COR-L47 (cell line): ENCODE data around the gene RAB28.

ENCODE experiments used
- DNase-seq: peaks from one replicate; lab custom pipeline; 2025; lab: John Stamatoyannopoulos, UW

The RAB28 gene

DNA sequence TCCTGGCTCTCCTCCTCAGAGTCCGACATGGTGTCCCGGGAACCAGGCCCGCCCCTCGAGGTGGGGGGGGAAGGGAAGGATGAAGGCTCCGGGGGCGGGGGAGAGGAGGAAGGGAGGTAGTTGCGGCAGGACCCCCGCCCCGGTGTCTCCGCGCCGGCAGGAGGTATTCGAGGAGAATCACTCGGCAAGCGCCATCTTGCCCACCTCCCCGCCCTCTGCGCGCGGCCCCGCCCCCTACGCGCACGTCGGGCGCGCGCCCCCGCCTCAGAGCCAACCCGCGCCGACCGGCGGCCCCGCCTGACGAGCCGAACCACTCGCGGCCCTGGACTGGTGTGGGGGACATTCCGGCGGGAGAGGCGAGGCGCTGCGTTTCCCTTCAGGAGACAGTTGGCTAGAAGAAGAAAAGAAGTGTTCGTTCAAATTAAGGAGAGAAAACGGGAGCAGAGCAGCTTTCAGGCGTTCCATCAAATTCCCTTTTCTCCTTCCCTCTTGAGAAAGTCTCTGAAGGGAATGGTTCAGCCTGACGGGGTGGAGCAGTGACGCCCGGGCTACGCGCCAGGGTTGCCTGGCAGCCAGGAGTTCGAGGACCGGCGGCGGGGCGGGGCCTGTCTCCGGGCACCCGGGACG is at the start of gene RAB28:
TSS of gene RAB28 (minus strand) at position 219 of the 627 bp plus-strand sequence.
- DNase-seq = peak; percentile 95

GRCh38 chr4:13531625-13531998 is 47.5 kb upstream of the RAB28 start:
- no peak for DNase-seq

DNA sequence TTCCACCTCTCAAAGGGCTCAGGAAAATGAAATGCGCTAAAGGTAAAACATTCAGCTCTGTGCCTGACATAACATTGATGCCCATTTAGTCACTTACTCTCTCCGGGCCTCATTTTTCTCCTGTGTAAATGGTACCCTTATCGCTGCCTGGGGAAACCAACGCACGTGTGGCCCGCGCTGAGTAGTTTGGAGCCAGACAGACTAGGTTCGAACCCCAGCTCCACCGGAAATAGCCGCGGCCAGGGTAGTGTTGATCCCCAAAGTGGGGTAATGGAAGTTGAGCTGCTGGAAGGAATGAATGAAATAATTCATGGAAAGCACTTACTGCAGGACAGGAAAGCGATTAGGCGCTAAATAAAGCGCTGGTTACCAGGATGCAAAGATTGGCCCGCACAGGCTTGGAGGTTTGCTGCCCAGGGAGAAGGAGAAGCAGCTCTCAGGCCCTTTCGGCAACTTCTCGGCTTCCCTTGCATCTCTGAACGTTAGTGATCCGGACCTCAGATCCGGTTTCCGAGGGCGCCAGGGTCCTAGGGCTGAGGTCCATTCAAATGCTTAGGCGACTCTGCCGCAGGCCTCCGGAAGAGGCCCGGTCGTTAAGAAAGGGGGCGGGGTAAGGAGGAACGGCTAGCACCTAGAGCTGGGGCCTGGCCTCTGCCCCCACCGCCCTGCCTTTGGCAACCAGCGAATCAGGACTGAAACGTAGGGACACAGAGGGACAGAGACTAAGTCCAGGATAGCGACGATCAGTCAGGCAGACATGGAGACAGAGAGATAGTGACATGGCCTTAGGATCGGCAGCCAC is 46.9 kb upstream of the RAB28 start:
- DNase-seq = no peak

- no peak for DNase-seq
Measured at GRCh38 chr4:13529128-13529919, 45.2 kb upstream of the RAB28 start.

DNA sequence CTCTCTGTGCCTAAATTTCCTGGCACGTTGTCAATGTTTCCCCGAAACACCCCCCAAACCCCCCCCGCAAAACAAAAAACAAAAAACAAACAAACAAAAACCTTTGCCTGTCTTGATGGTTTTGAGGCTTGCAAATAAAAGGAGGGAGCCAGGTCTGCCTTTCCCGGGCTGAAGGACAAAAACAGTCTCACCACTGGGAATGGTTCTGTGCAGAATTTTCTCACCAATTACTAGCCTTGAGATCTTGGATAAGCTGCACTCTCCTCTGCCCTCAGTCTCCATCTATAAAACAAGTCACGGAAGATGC is 44.6 kb upstream of the RAB28 start:
- DNase-seq = no peak

- no peak for DNase-seq
Measured at GRCh38 chr4:13527981-13528820, 44.1 kb upstream of the RAB28 start.

- DNase-seq = no peak
Measured at GRCh38 chr4:13527192-13527980, 43.2 kb upstream of the RAB28 start.

DNA sequence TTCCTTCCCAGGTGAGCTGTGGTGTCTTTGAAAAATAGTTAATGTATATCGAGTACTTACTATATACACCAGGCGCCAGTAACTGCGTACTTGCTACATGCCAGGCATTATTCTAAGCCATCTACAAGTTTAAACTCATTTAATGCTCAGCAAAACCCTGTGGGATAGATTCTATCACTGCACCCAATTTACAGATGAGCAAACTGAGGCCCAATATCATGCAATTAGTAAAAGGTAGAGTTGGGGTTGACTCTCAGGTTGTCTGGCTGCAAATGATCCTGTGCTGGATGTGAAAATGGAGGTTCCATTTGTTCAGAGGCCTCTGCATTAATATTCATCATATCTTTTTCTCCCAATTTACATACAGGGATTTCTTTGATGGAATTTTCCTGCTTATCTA is 42.5 kb upstream of the RAB28 start:
- DNase-seq = no peak

DNA sequence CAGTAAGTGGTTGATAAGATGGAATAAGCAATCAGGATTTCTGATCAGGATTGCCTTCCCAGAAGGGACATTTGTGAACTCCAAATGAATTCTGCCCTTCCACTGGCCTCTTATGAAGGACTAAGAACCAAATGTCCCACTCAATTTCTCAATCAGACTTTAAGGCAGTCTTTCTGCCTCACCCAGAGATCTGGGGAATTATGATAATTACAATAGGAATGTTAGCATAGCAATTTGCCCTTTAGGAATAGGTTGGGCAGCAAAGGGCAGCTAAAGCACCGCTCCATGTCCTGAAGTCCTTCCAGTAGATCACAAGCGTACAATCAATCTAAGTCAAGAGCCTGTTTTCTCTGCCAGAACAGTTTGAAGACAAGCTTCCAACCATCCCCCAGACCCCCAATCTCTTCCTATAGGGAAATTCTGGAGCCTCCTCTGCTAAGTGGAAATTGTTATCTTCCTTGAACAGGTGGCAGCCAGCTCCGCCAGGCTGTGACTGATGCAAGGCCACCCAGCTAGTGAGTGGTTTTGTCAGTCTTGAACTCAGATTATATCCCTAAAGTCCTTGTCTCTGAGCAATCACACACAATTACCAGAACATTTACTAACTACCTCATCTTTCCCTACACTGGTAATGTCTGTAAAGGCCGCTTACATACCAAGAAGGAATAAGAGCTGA is 41.6 kb upstream of the RAB28 start:
- no peak for DNase-seq

GRCh38 chr4:13524504-13525243 is 40.5 kb upstream of the RAB28 start:
- DNase-seq = no peak

DNA sequence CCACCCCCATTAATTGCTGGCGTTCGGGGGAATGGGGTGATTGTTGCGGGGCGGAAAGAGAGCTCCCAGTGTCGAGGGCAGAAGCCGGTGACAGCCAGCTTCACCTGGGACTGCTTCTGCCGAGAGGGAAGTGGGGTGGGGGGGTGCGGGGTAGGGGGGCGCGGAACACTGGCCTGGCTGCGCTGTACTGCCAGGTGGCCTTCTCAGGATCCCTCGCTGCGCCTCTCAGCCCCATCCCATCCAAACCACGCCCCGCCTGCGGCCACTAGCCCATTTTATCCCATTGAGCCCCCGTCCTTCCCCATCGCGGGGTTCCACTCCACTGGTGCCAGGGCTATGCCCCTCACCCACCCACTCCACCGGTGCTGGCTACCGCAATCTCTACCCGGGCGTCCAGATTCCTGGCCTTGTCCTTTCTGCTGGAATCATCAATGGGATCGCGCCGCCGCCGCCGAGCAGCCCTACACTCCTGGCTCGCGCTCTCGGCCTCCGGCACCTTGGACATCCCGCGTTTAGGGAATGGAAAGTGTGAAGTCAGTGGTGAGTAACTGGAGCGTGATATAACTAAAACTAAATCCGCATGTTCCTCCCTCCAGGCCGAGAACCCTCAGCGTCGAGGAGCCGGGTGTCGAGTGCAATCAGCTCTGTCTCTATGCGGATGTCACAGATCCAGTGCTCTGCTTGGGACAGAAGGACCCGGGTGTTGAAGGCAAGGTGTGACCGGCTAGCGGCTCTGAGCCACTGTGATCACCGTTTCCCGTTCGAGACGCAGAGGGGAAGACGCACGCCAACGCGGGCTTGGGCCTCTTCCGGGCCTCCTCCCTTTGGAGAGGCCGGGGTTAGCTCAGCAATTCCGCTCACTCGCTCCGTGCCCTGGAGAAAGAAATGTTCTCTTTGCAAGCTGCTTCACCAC is 39.7 kb upstream of the RAB28 start:
- no peak for DNase-seq

DNA sequence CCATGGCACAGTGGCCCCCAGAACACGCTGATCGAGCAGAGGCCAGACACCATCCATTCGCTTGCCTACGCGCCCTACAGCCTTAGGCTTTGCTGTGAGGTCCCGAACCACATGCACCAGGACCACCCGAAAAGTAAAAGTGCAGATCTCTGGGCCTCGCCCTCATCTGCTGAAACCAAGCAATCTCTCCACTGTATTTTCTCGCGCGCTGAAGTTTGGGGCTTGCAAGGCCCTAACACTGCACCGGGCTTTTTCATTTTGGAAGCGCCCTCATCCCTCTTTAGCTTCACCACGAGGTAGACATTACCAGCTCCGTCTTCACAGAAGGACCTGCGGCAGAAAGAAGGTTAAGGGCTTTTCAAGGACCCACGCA is 39.0 kb upstream of the RAB28 start:
- DNase-seq = no peak

DNA sequence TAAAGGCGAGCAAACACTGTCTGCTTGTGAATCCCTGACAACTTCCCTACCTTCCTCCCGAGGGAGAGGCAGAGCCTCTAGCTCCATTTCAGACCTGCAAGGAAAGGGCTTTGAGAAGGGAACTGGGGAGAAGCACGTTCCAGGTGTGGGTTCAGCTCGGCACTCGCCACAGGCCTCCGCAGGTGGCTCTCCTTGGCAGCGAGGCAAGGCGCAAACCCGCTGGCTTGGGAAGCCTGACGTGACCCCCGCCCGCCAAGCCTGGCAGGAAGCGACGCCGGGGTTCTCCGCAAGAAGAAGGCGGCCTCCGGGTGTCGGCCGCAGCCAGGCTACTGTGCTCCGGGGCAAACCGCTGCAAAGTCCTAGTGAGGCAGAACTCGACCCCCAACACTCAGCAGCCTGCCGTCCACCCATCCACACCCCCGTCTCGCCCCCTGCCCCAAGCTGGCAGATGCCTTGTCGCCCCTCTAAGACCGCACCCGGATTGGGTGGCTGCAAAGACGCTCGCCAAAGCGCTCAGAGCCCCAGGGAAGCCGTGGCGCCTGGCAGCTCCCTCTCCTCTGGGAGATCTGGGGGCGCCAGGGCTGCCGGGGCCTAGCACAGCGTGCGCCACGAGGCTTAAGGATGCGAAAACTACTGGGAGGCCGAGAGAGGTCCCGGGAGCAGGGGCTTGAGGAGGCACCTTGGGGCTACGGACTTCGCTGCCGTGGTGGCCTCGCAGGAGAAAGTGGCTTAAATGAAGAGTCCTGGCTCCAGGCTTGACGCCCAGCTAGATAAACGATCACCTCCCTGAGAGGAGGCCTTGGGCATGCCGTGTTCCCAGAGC is 38.4 kb upstream of the RAB28 start:
- no peak for DNase-seq

DNA sequence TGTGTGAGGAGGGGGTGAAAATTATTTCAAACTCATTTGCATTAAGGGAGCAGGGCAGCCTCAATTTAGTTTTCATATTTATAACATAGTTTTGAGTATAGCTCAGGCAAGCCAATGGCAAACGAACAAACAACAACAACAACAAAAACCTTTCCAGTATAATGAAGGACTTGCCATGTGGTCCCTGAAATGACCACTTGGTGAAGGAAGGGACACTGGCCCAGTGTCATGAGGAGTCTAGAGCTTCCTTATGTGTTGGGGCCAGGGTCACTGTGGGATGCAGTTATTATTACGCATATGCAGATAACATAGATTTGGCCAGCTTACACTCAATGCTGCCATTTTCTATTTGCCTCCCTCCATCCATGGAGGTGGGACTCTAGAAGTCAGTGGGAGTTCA is 36.9 kb upstream of the RAB28 start:
- no peak for DNase-seq

- DNase-seq = no peak
Measured at GRCh38 chr4:13516315-13516860, 32.2 kb upstream of the RAB28 start.

- DNase-seq = no peak
Measured at GRCh38 chr4:13515268-13515667, 31.1 kb upstream of the RAB28 start.

- no peak for DNase-seq
Measured at GRCh38 chr4:13514722-13515121, 30.6 kb upstream of the RAB28 start.

DNA sequence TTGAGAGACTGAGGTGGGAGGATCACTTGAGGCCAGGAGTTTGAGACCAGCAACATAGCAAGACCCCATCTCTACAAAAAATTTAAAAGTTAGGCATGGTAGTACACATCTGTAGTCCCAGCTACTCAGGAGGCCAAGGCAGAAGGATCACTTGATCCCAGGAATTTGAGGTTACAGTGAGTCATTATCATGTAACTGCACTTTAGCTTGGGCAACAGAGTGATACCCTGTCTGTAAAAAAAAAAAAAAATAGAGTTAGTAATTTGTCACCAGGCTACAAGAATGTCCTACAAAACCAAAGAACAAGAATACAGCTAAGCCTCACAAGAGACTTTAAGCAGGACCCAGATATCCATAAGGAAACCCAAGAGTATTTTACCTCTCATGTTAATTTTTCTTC is 27.0 kb upstream of the RAB28 start:
- DNase-seq = no peak
